ENCODE results near the gene MID1.

- TF ChIP-seq POLR2A (IDR thresholded peaks at IDR 0.05; ENCODE audit: low read depth, low read length), result no peak
- no peak for TF ChIP-seq TAF1 (IDR thresholded peaks at IDR 0.05; ENCODE audit: low read depth, low read length)
- no peak for TF ChIP-seq POLR2AphosphoS5 (IDR thresholded peaks at IDR 0.05; ENCODE audit: low read depth, low read length)
- TF ChIP-seq PAX5 (IDR thresholded peaks at IDR 0.05; ENCODE audit: insufficient read depth, low read length, severe bottlenecking), result no peak
- TF ChIP-seq SPI1 (IDR thresholded peaks at IDR 0.05; ENCODE audit: low read depth, low read length), result no peak
These were observed 64.5 kb downstream of the MID1 start for GRCh38 chrX:10555846-10556245.
